Smooth muscle cell (in vitro differentiated cells): ENCODE measurements around the gene NDUFA13. TPM values are rescaled to one million over a fixed set of nuclear protein-coding genes. Genes with fewer than 3 reads are reported as not detected.

Experiments
- DNase-seq: peaks from one replicate; lab custom pipeline; 2025; ENCODE audit not compliant: unreplicated experiment; lab: John Stamatoyannopoulos, UW
- H2AFZ ChIP-seq: fragments of 200-600 bp; sonication (generic); 2 replicates; pipeline ENCODE4 v1.6.0; 2016; ENCODE audit warnings: antibody characterized with exemption, low read depth, mild to moderate bottlenecking
- H3F3A ChIP-seq: fragments of 200-600 bp; sonication (generic); 2 replicates; pipeline ENCODE4 v1.6.0; 2017; ENCODE audit warnings: antibody characterized with exemption, low read depth
- H3K27ac ChIP-seq: fragments of 200-600 bp; sonication (generic); 2 replicates; pipeline ENCODE4 v1.5.1; 2016; ENCODE audit warnings: low read depth, mild to moderate bottlenecking
- H3K27me3 ChIP-seq: fragments of 200-600 bp; sonication (generic); 2 replicates; pipeline ENCODE4 v1.6.1; 2016; ENCODE audit warnings: low read depth, mild to moderate bottlenecking
- H3K36me3 ChIP-seq: fragments of 200-600 bp; sonication (generic); 2 replicates; pipeline ENCODE4 v1.5.1; 2016; ENCODE audit warnings: low read depth
- H3K4me1 ChIP-seq: fragments of 200-600 bp; sonication (generic); 2 replicates; pipeline ENCODE4 v1.5.1; 2016; ENCODE audit warnings: low read depth
- H3K4me2 ChIP-seq: fragments of 200-600 bp; sonication (generic); 2 replicates; pipeline ENCODE4 v1.6.0; 2016; ENCODE audit warnings: mild to moderate bottlenecking
- H3K4me3 ChIP-seq: fragments of 200-600 bp; sonication (generic); 2 replicates; pipeline ENCODE4 v1.5.1; 2016; ENCODE audit warnings: mild to moderate bottlenecking
- H3K79me2 ChIP-seq: fragments of 200-600 bp; sonication (generic); 2 replicates; pipeline ENCODE4 v1.6.0; 2016; ENCODE audit warnings: low read depth, mild to moderate bottlenecking
- H3K9ac ChIP-seq: fragments of 200-600 bp; sonication (generic); 2 replicates; pipeline ENCODE4 v1.6.0; 2016; ENCODE audit warnings: low read depth
- H3K9me3 ChIP-seq: fragments of 200-600 bp; sonication (generic); replicated peaks from 2 replicates; pipeline ENCODE4 v1.5.1; 2016; ENCODE audit warnings: low read depth
- H4K20me1 ChIP-seq: fragments of 200-600 bp; sonication (generic); 2 replicates; pipeline ENCODE4 v1.6.0; 2016; ENCODE audit warnings: low read depth
- CTCF ChIP-seq: fragments of 200-600 bp; sonication (generic); IDR thresholded peaks from 2 replicates; pipeline ENCODE4 v1.5.1; 2017; ENCODE audit warnings: borderline replicate concordance, mild to moderate bottlenecking, antibody characterized with exemption; ENCODE audit not compliant: insufficient read depth, poor library complexity, severe bottlenecking
- WGBS: methylation state at CpG from one replicate; pipeline ENCODE4 v1.1.7; 2016; ENCODE audit warnings: low lambda C conversion rate; 5-methylcytosine and 5-hydroxymethylcytosine counted together
- polyA plus RNA-seq: library from polyadenylated mRNA; unstranded; fragments of >200 nt; fragmentation: Nextera tagmentation; extraction: Ambion mirVana; gene quantifications from 2 replicates; pipeline ENCODE4 v1.2.1, GENCODE V29; 2016
- total RNA-seq: library from RNA; depleted of rRNA; stranded (reverse); fragments of >200 nt; gene quantifications from 2 replicates; pipeline ENCODE4 v1.2.3, GENCODE V29; 2014

The NDUFA13 gene
- total and polyA plus RNA-seq, 2 experiments from 2014 or later, result 42.3 to 559 TPM

- Histone ChIP-seq H3K4me1 (peaks cover 20% of the 10 kb centered on the region), H3F3A (peaks cover 14% of the 10 kb centered on the region), H2AFZ (no peak overlapping the region), H3K36me3 (no peaks in the 10 kb centered on the region), H3K79me2 (peaks cover 39% of the 10 kb centered on the region), H4K20me1 (peaks cover 26% of the 10 kb centered on the region), H3K9ac (no peak overlapping the region), H3K4me3 (no peak overlapping the region), H3K27me3 (no peaks in the 10 kb centered on the region), H3K27ac (no peak overlapping the region), H3K9me3 (no peaks in the 10 kb centered on the region), H3K4me2 (no peak overlapping the region)
- WGBS, result 94% methylated on average over 21 of the region's 21 CpGs
- no peak for TF ChIP-seq CTCF
- DNase-seq, result no peak
Measured at GRCh38 chr19:19492026-19492610, 23.9 kb upstream of the NDUFA13 start.

DNA sequence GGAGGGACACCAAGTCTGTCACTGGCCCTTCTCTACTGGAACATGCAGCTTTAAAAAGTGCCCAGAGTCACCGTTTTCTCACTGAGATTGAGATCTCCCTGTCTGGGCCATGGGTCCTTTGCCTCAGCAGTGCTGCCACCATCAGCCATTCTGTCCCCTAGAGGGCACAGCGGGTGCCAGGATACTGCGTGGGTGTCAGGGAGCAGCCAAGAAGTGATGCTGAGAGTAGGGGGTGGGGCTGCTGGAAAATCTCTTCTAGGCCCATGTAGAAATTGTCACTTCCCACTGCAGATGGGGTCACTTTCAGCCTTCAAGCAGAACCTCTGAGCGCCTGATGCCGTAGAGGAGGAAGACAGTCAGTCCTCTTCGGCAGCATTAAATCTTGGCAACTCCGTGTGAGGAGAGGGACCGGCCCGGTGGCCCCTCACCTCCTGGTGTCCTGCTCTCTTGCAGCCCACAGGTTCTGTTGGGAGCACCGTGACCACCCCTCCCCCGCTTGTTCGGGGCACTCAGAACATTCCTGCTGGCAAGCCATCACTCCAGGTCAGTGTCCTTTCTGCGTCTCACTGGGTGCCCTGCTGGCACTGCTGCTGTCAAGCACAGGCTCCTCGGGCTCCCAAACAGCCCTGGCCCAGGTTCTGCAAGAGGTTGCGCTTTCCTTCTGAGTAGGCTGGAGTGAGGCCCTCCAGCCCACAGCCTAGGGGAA is 22.0 kb upstream of the NDUFA13 start:
- peaks cover 5% of the 10 kb centered on the region for H3K4me1 ChIP-seq
- WGBS, result 97% methylated on average over 15 of the region's 15 CpGs

DNA sequence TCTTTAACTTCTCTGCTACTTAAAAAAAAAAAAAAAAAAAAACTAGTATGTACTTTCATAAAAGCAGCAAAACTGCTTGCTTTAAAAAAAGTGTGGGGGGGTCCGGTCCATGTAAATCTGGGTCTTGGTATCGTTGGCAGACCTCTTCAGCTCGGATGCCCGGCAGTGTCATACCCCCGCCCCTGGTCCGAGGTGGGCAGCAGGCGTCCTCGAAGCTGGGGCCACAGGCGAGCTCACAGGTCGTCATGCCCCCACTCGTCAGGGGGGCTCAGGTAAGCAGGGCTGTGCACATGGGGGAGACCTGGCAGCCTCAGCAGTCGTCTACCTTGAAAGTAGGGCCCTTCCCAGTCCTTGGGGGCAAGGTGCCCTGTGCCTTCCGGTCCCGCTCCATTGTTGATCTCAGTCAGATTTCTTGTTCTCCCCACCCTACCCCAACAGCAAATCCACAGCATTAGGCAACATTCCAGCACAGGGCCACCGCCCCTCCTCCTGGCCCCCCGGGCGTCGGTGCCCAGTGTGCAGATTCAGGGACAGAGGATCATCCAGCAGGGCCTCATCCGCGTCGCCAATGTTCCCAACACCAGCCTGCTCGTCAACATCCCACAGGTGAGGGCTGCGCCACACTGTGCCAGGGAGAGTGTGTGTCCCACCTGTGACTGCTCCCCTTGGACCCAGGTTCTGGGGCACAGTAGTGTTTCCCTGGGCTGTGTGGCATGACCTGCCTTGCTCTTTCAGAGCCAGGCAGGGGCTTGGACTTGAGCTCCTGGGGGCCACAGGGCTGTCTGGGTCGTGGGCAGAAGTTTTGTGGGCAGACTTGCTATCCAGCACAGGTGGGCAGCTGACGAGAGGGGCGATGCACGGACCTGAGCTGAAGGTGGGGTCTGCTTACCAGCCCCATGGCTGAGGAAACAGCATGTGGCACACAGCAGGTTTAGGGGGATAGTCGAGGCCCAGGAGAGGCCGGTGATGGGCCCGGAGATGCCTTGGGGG is 20.1 kb upstream of the NDUFA13 start:
- DNase-seq, result no peak
- Histone ChIP-seq H3K27ac (no peak overlapping the region), H3F3A (no peaks in the 10 kb centered on the region), H3K4me1 (no peaks in the 10 kb centered on the region), H3K9ac (no peak overlapping the region), H3K9me3 (no peaks in the 10 kb centered on the region), H3K36me3 (no peaks in the 10 kb centered on the region), H4K20me1 (peaks cover 21% of the 10 kb centered on the region), H2AFZ (no peak overlapping the region), H3K27me3 (no peaks in the 10 kb centered on the region), H3K4me3 (no peak overlapping the region), H3K4me2 (no peak overlapping the region), H3K79me2 (peaks cover 24% of the 10 kb centered on the region)
- WGBS, result 96% methylated on average over 30 of the region's 30 CpGs
- TF ChIP-seq CTCF, result no peak

More for the DNA sequence above, 22.0 kb upstream of the NDUFA13 start:
- Histone ChIP-seq H3K79me2 (peaks cover 29% of the 10 kb centered on the region), H3K27ac (no peak overlapping the region), H3K4me2 (no peak overlapping the region), H3K27me3 (no peaks in the 10 kb centered on the region), H4K20me1 (peaks cover 26% of the 10 kb centered on the region), H3F3A (peaks cover 10% of the 10 kb centered on the region), H2AFZ (no peak overlapping the region), H3K4me3 (no peak overlapping the region), H3K9ac (no peak overlapping the region), H3K9me3 (no peaks in the 10 kb centered on the region), H3K36me3 (no peaks in the 10 kb centered on the region)
- TF ChIP-seq CTCF, result no peak
- DNase-seq, result no peak
